ENCODE results near the gene ACVR1. TPM values are rescaled to one million over a fixed set of nuclear protein-coding genes. Genes with fewer than 3 reads are reported as not detected.

ACVR1 gene
- total RNA-seq (ENCODE audit: unreplicated experiment) = 36.3 TPM
- long read RNA-seq, partial matches to known transcripts = 0 of 1 reads
- long read RNA-seq, other reads (novel, unspliced or antisense) = 1 of 1 reads

DNA sequence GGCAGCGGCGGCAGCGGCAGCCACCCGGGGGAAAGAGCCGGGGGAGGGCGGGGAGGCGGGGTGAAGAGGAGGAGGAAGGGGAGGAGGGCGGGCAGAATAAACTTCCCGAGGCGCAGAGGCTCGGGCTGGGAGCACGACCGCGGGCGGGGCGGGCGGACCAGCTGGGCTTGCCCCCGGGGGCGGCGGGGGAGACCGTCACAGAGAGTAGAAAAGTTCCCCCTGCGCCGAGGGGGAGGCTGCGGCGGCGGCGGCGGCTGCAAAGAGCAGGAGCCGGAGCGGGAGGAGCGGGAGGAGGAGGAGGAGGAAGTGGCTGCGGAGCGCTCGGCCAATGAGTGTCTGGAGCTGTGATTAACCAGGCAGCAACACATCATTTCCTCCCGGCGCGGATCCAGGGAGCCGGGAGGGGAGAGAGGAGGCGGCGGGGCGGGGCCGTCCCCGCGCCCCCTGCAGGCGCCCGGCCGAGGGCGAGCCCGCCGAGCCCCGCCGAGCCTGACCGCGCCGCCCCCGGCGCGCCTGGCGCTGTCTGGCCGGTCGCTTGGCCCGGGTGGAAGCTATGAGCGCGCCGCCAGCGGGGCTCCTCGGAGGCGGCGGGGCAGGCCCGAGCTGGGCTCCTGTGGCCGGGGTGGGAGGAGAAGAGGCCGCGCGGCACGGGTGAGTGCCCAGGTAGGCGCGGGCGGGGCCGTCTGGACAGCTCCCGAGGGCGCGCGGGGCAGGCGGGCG, at the start of gene ACVR1:
Gene ACVR1 (minus strand): TSS at position 265 of the 720 bp plus-strand sequence. CDS start 76,837 bp downstream, outside the sequence.
- Mint-ChIP-seq H3K4me1 (ENCODE audit: low read depth, unreplicated experiment) (peaks cover 8% of the 10 kb centered on the region), H3K27me3 (ENCODE audit: unreplicated experiment) (peaks cover 2% of the 10 kb centered on the region), H3K36me3 (ENCODE audit: unreplicated experiment) (no peaks in the 10 kb centered on the region), H3K27ac (ENCODE audit: unreplicated experiment) (peak within 1 kb of the TSS; percentile 87), H3K9me3 (ENCODE audit: unreplicated experiment) (peaks cover 4% of the 10 kb centered on the region), H3K4me3 (ENCODE audit: unreplicated experiment) (peak within 1 kb of the TSS; percentile 94)
- TF ChIP-seq, protein P1, sequence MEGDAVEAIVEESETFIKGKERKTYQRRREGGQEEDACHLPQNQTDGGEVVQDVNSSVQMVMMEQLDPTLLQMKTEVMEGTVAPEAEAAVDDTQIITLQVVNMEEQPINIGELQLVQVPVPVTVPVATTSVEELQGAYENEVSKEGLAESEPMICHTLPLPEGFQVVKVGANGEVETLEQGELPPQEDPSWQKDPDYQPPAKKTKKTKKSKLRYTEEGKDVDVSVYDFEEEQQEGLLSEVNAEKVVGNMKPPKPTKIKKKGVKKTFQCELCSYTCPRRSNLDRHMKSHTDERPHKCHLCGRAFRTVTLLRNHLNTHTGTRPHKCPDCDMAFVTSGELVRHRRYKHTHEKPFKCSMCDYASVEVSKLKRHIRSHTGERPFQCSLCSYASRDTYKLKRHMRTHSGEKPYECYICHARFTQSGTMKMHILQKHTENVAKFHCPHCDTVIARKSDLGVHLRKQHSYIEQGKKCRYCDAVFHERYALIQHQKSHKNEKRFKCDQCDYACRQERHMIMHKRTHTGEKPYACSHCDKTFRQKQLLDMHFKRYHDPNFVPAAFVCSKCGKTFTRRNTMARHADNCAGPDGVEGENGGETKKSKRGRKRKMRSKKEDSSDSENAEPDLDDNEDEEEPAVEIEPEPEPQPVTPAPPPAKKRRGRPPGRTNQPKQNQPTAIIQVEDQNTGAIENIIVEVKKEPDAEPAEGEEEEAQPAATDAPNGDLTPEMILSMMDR (IDR thresholded peaks at IDR 0.05; ENCODE audit: partially characterized antibody, unreplicated experiment) = peak; percentile 29
- peak; percentile 90 for DNase-seq

DNA sequence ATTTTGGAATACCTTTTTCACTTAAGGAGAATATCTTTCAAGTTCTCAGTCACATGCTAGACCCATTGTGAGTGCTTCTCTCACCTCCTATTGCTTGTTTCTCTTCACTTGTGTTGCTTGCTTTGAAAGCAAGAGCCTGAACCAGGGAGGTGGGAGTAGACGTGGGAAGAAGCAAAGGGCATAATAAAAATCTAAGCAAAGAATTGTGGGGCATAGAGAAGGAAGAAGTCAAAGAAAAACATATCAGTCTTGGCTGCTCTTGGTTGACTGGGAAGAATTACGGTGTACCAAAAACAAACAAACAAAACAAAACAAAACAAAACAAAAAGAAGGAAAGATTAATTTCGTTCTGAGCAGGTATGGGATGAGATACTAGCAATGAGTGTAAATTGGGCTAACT, 48.9 kb upstream of the ACVR1 start:
- Mint-ChIP-seq H3K4me1 (ENCODE audit: low read depth, unreplicated experiment) (peaks cover 4% of the 10 kb centered on the region), H3K4me3 (ENCODE audit: unreplicated experiment) (no peak overlapping the region), H3K27ac (ENCODE audit: unreplicated experiment) (no peak overlapping the region), H3K27me3 (ENCODE audit: unreplicated experiment) (peaks cover under 1% of the 10 kb centered on the region), H3K36me3 (ENCODE audit: unreplicated experiment) (no peaks in the 10 kb centered on the region), H3K9me3 (ENCODE audit: unreplicated experiment) (peaks cover 3% of the 10 kb centered on the region)
- TF ChIP-seq, protein P1 (IDR thresholded peaks at IDR 0.05; ENCODE audit: partially characterized antibody, unreplicated experiment) = no peak
- DNase-seq = no peak

DNA sequence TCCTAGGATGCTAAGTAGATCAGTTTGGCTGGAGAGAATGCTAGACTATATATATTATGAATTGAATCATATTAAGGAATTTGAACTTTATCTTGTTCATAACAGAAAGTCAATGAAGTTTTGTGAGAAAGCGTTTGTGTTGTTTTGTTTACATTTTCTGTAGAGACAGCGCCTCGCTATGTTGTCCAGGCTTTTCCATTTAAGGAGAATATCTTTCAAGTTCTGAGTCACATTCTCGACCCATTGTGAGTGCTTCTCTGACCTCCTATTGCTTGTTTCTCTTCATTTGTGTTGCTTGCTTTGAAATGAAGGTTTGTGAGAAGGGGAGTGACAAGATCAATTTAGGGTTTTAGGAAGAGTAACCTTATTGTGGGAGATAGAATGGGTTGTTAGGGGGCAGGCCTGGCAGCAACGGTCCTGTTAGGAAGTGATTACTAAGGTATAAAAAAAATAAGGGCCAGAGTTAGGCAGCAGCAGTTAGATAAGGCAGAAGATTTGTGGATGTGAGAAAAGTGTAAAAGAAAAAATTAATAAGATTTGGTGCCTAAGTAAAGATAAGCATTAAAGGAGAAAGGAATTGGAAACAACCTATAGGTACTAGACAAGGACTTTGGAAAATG, 47.6 kb upstream of the ACVR1 start:
- H3K9me3 Mint-ChIP-seq (ENCODE audit: unreplicated experiment) = peaks cover 3% of the 10 kb centered on the region
- TF ChIP-seq, protein P1 (IDR thresholded peaks at IDR 0.05; ENCODE audit: partially characterized antibody, unreplicated experiment) = no peak
- no peak overlapping the region for H3K4me3 Mint-ChIP-seq (ENCODE audit: unreplicated experiment)
- no peak for DNase-seq
- H3K27me3 Mint-ChIP-seq (ENCODE audit: unreplicated experiment) = no peaks in the 10 kb centered on the region
- H3K27ac Mint-ChIP-seq (ENCODE audit: unreplicated experiment) = no peak overlapping the region
- no peaks in the 10 kb centered on the region for H3K36me3 Mint-ChIP-seq (ENCODE audit: unreplicated experiment)
- H3K4me1 Mint-ChIP-seq (ENCODE audit: low read depth, unreplicated experiment) = peaks cover 4% of the 10 kb centered on the region

DNA sequence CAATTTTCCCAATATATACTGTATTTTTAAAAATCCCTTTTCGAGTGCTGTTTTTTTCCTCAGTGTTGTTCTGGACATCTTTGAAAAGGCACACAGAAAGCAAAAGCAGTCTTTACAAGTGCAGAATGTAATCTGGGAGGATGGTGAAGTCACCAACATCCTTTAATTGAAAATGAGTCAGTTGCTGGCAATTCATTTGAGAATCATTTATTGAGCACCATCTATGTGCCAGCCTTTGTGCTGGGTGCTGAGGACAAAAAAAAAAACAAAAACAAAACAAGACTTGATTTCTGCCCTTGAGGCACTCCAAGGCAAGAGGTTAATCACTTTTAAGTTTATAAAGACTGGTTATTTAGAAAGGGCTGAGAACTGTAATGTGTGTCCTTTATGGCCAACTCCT, 46.7 kb upstream of the ACVR1 start:
- no peaks in the 10 kb centered on the region for H3K27me3 Mint-ChIP-seq (ENCODE audit: unreplicated experiment)
- TF ChIP-seq, protein P1 (IDR thresholded peaks at IDR 0.05; ENCODE audit: partially characterized antibody, unreplicated experiment) = no peak
- DNase-seq = no peak

DNA sequence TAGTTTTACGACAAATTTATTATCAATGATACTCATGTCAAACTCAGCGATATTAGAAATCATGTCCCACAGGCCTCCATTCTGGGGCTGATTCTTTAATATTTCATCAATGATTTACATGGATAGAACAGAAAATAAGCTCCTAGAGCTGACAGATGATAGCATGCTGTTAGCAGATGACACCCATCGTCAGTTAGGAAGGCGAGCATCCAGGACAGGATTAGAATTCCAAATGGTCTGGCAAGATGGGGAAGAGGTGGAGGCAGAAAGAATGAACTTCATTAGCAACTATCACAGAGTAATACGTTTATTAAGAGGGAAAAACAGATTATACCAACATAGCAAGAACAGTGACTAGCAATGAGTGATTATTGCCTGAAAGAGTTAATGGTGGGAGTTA, 46.2 kb upstream of the ACVR1 start:
- Mint-ChIP-seq H3K27me3 (ENCODE audit: unreplicated experiment) (no peaks in the 10 kb centered on the region), H3K27ac (ENCODE audit: unreplicated experiment) (no peak overlapping the region)

More for the DNA sequence above, 46.7 kb upstream of the ACVR1 start:
- Mint-ChIP-seq H3K27ac (ENCODE audit: unreplicated experiment) (no peak overlapping the region), H3K9me3 (ENCODE audit: unreplicated experiment) (peaks cover 3% of the 10 kb centered on the region), H3K36me3 (ENCODE audit: unreplicated experiment) (no peaks in the 10 kb centered on the region), H3K4me3 (ENCODE audit: unreplicated experiment) (no peak overlapping the region), H3K4me1 (ENCODE audit: low read depth, unreplicated experiment) (peaks cover 4% of the 10 kb centered on the region)

More for the DNA sequence above, 46.2 kb upstream of the ACVR1 start:
- TF ChIP-seq, protein P1 (IDR thresholded peaks at IDR 0.05; ENCODE audit: partially characterized antibody, unreplicated experiment) = no peak
- Mint-ChIP-seq H3K4me1 (ENCODE audit: low read depth, unreplicated experiment) (peaks cover 4% of the 10 kb centered on the region), H3K9me3 (ENCODE audit: unreplicated experiment) (peaks cover 3% of the 10 kb centered on the region), H3K4me3 (ENCODE audit: unreplicated experiment) (no peak overlapping the region), H3K36me3 (ENCODE audit: unreplicated experiment) (no peaks in the 10 kb centered on the region)
- no peak for DNase-seq

Data from glutamatergic neuron (in vitro differentiated cells).